BE2C (cell line): ENCODE data around the gene EIF4E2.

Experiments used
- DNase-seq: peaks from one replicate; pipeline ENCODE4 v3.0.0-alpha.2; 2020
- H3K27me3 ChIP-seq: fragments of 250-450 bp; sonication (Bioruptor Pico); 2 replicates; pipeline ENCODE4 v1.5.1; 2020; ENCODE audit warnings: mild to moderate bottlenecking
- H3K36me3 ChIP-seq: fragments of 250-450 bp; sonication (Bioruptor Pico); 2 replicates; pipeline ENCODE4 v1.5.1; 2020; ENCODE audit warnings: mild to moderate bottlenecking
- H3K4me1 ChIP-seq: fragments of 250-450 bp; sonication (Bioruptor Pico); 2 replicates; pipeline ENCODE4 v1.5.1; 2020
- H3K4me3 ChIP-seq: 2 replicates; pipeline ENCODE4 v1.5.1; 2011; ENCODE audit warnings: low read depth, low read length
- H3K9me3 ChIP-seq: fragments of 250-450 bp; sonication (Bioruptor Pico); 2 replicates; pipeline ENCODE4 v1.5.1; 2020
- TF ChIP-seq, protein P1 (sequence below): IDR thresholded peaks from 2 replicates; pipeline ENCODE4 v1.5.1; 2012; ENCODE audit warnings: mild to moderate bottlenecking, low read depth, low read length

Gene EIF4E2

DNA sequence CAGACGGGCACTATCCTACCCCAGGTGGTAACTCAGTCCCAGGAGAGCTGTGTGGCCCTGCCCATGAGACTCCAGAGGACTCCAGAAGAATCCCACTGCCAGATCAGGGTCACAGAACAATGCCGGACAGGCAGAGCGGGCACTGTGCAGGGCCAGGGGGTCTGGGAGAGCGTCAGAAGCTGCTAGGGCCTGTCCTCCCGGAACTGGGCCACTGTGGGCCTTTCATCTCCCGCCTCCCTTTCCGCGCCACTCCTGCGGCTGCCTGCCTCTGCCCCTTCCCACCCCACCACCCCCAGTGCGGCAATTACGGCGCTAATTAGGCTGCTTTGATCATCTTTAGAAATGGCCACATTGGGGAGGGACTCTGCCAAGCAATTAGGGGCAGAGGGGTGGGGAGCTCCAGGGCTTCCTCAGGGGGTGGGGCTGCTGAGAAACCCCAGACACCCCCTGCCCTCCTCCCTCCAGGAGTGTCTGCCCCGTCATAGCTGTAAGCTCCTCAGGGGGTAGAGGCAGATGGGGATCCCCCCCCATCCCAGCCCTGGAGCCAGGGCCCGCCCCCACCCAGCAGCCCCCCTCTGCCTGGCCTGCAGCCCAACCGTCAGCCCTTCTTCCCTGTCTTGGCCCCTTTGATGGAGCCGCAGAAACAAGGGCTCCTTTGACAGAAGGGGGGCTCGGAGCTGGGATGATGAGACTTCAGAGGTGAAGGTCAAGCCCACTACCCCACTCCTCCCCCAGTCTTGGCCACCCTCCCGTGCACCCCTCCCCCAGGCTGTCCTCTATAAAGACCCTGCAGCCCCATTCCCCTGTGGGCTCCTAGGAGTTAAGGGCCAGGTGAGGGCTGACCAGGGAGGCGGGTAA is 30.7 kb upstream of the EIF4E2 start, which contains the start of gene PRSS56:
TSS of gene PRSS56 (plus strand) at position 808 of the 858 bp plus-strand sequence. CDS start 211 bp downstream, outside the sequence.
- Histone ChIP-seq H3K27me3 (peaks cover 21% of the 10 kb centered on the region), H3K36me3 (no peaks in the 10 kb centered on the region), H3K9me3 (no peaks in the 10 kb centered on the region), H3K4me3 (no peak within 1 kb of the TSS), H3K4me1 (no peaks in the 10 kb centered on the region)
- no peak for DNase-seq
- TF ChIP-seq, protein P1, sequence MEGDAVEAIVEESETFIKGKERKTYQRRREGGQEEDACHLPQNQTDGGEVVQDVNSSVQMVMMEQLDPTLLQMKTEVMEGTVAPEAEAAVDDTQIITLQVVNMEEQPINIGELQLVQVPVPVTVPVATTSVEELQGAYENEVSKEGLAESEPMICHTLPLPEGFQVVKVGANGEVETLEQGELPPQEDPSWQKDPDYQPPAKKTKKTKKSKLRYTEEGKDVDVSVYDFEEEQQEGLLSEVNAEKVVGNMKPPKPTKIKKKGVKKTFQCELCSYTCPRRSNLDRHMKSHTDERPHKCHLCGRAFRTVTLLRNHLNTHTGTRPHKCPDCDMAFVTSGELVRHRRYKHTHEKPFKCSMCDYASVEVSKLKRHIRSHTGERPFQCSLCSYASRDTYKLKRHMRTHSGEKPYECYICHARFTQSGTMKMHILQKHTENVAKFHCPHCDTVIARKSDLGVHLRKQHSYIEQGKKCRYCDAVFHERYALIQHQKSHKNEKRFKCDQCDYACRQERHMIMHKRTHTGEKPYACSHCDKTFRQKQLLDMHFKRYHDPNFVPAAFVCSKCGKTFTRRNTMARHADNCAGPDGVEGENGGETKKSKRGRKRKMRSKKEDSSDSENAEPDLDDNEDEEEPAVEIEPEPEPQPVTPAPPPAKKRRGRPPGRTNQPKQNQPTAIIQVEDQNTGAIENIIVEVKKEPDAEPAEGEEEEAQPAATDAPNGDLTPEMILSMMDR, result no peak

GRCh38 chr2:232520489-232520888 is 30.0 kb upstream of the EIF4E2 start:
- no peak overlapping the region for H3K4me3 ChIP-seq
- H3K27me3 ChIP-seq, result peaks cover 21% of the 10 kb centered on the region
- no peaks in the 10 kb centered on the region for H3K9me3 ChIP-seq
- no peak for DNase-seq
- no peaks in the 10 kb centered on the region for H3K36me3 ChIP-seq
- TF ChIP-seq, protein P1, result no peak
- H3K4me1 ChIP-seq, result peaks cover 4% of the 10 kb centered on the region

DNA sequence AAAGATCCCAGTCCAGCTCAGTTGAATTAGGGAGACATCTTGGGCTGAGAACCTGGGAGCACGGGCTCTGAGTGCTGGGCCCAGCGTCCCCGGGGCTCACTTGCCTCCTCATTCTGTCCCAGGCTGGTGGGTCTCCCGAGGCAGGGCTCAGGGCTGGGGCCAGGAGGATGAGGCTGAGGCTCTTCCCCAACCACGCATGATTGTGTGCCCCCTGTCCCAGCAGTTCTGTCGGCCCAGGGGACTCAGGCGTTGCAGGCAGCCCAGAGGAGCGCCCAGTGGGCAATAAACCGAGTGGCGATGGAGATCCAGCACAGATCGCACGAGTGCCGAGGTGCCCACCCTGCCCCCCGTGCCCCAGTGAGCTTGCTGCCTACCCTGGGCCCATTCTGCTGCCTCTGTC is 29.4 kb upstream of the EIF4E2 start:
- Histone ChIP-seq H3K4me3 (no peak overlapping the region), H3K27me3 (peaks cover 21% of the 10 kb centered on the region), H3K4me1 (peaks cover 6% of the 10 kb centered on the region), H3K9me3 (no peaks in the 10 kb centered on the region), H3K36me3 (no peaks in the 10 kb centered on the region)
- TF ChIP-seq, protein P1, result no peak
- no peak for DNase-seq

DNA sequence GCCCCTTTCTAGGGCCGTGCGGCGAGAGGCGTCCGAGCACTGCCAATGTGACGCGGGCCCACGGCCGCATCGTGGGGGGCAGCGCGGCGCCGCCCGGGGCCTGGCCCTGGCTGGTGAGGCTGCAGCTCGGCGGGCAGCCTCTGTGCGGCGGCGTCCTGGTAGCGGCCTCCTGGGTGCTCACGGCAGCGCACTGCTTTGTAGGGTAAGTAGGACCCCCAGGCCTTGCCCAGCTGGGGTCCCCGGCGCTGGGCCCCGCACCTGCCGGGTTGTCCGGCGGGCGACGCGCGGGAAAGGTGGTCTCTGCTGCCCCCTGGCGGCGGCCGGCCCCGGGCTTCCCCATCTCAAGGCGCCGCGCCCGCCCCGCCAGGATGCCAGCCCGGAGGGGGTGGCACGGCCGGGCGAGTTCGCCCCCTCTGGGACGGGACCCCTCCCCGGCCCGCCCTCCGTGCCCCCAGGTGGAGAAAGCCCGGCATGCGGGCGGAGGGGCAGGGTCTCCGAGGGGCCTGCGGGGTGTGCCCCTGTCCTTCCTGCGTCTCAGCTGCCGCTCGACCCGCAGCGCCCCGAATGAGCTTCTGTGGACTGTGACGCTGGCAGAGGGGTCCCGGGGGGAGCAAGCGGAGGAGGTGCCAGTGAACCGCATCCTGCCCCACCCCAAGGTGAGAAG is 28.4 kb upstream of the EIF4E2 start:
- peak; percentile 73 for DNase-seq
- Histone ChIP-seq H3K27me3 (peaks cover 21% of the 10 kb centered on the region), H3K36me3 (no peaks in the 10 kb centered on the region), H3K9me3 (no peaks in the 10 kb centered on the region), H3K4me3 (no peak overlapping the region), H3K4me1 (peaks cover 6% of the 10 kb centered on the region)
- TF ChIP-seq, protein P1, result peak; percentile 48

- DNase-seq, result no peak
- no peaks in the 10 kb centered on the region for H3K36me3 ChIP-seq
- H3K4me1 ChIP-seq, result peaks cover 6% of the 10 kb centered on the region
- no peak overlapping the region for H3K4me3 ChIP-seq
- TF ChIP-seq, protein P1, result no peak
- no peaks in the 10 kb centered on the region for H3K9me3 ChIP-seq
- peaks cover 21% of the 10 kb centered on the region for H3K27me3 ChIP-seq
Measured at GRCh38 chr2:232522623-232523401, 27.7 kb upstream of the EIF4E2 start.
